HepG2 (cell line): ENCODE data around the gene NUSAP1. TPM values are rescaled to one million over a fixed set of nuclear protein-coding genes. Genes with fewer than 3 reads are reported as not detected.

Experiments used
- ATAC-seq: fragments of 200-7000 bp; cut with Tn5 transposase; 3 replicates; pipeline ENCODE4 v1.9.1; 2020; ENCODE audit warnings: mild to moderate bottlenecking, moderate library complexity
- BruUV-seq: library from RNA; stranded (reverse); fragments of 400-500 nt; replicated peaks from 2 replicates; lab custom pipeline; 2021; lab: Mats Ljungman, UMichigan
- CTCF ChIA-PET: fragments of 300-600 bp; formaldehyde crosslinking; extraction: SDS; loops from one replicate; lab custom pipeline; 2021; ENCODE audit warnings: low total read pairs, inconsistent platforms, low intra/inter-chr PET ratio; lab: Yijun Ruan, JAX
- POLR2A ChIA-PET: fragments of 350-600 bp; sonication (Branson Sonifier 250); formaldehyde crosslinking; loops from one replicate; lab custom pipeline; 2020; ENCODE audit warnings: antibody characterized with exemption, inconsistent platforms; lab: Yijun Ruan, JAX
- DNase-seq: peaks from one replicate; pipeline ENCODE4 v3.0.0-alpha.2; 2015; ENCODE audit warnings: low spot score
- FAIRE-seq: peaks from 3 replicates; lab custom pipeline; 2011; peaks lifted over from hg19 to GRCh38; lab: Jason Lieb, UNC
- H2AFZ ChIP-seq: one replicate; pipeline ENCODE4 v1.6.1; 2011; ENCODE audit warnings: low read length, inconsistent platforms
- H3K27ac ChIP-seq: fragments of 300-600 bp; 3 replicates; pipeline ENCODE4 v1.8.0; 2011; ENCODE audit warnings: mixed run types, mild to moderate bottlenecking, mixed read lengths, low read length, inconsistent platforms; ENCODE audit not compliant: insufficient read depth; ENCODE audit errors: extremely low read length
- H3K27me3 ChIP-seq, 2 experiments: fragments of 200-600 bp in 1 of 2; 2 replicates in 1 of 2; 3 replicates in 1 of 2; pipeline versions ENCODE4 v1.6.0 to v1.8.0; 2011; ENCODE audit warnings: low read length in 2 of 2, mild to moderate bottlenecking in 2 of 2, moderate library complexity in 2 of 2, inconsistent platforms in 1 of 2; ENCODE audit not compliant: insufficient read depth in 2 of 2, control insufficient read depth in 1 of 2
- H3K36me3 ChIP-seq, 2 experiments: fragments of 200-600 bp in 1 of 2; replicated peaks in 1 of 2; 2 replicates in 1 of 2; 3 replicates in 1 of 2; pipeline versions ENCODE4 v1.5.1 to v1.8.0; 2011; ENCODE audit warnings: low read length in 2 of 2, inconsistent platforms in 1 of 2; ENCODE audit not compliant: insufficient read depth in 2 of 2, control insufficient read depth in 1 of 2
- H3K4me1 ChIP-seq: 2 replicates; pipeline ENCODE4 v1.5.1; 2012; ENCODE audit warnings: low read length, inconsistent platforms; ENCODE audit not compliant: insufficient read depth
- H3K4me2 ChIP-seq: 2 replicates; pipeline ENCODE4 v1.6.0; 2011; ENCODE audit warnings: low read depth, low read length, inconsistent platforms
- H3K4me3 ChIP-seq, 3 experiments: fragments of 200-600 bp in 1 of 3; sonication (generic), shearing (Covaris generic) in 1 of 3; replicated peaks in 1 of 3; 2 replicates each; pipeline ENCODE4 v1.5.1; 2011 to 2016; ENCODE audit warnings: low read length in 3 of 3, inconsistent platforms in 2 of 3, low read depth in 2 of 3, mild to moderate bottlenecking in 2 of 3, control low read depth in 1 of 3, mixed read lengths in 1 of 3; ENCODE audit not compliant: insufficient read depth in 1 of 3
- H3K79me2 ChIP-seq: one replicate; pipeline ENCODE4 v1.6.1; 2011; ENCODE audit warnings: low read length, inconsistent platforms; ENCODE audit not compliant: insufficient read depth
- H3K9ac ChIP-seq: 2 replicates; pipeline ENCODE4 v1.6.0; 2011; ENCODE audit warnings: mild to moderate bottlenecking, low read depth, low read length, inconsistent platforms; ENCODE audit not compliant: insufficient read depth
- H3K9me3 ChIP-seq: 2 replicates; pipeline ENCODE4 v1.5.1; 2012; ENCODE audit warnings: mild to moderate bottlenecking, low read length
- H4K20me1 ChIP-seq: 2 replicates; pipeline ENCODE4 v1.6.0; 2011; ENCODE audit warnings: inconsistent platforms, mild to moderate bottlenecking, low read length, moderate library complexity; ENCODE audit not compliant: insufficient read depth
- EHMT2 ChIP-seq: fragments of 200-600 bp; sonication (generic); IDR thresholded peaks from 2 replicates; pipeline ENCODE4 v1.7.0; 2017; ENCODE audit warnings: antibody characterized with exemption, low read depth, low read length, borderline replicate concordance
- ELF3 ChIP-seq: IDR thresholded peaks from 2 replicates; pipeline ENCODE4 v1.6.1; 2016; ENCODE audit warnings: missing genetic modification reagents, missing compliant biosample characterization
- KLF16 ChIP-seq, 2 experiments: sonication (generic) in 1 of 2; formaldehyde crosslinking in 1 of 2; IDR thresholded peaks; 2 replicates each; pipeline versions ENCODE4 v1.6.1 to v1.8.0; 2016 to 2023; ENCODE audit warnings: missing genetic modification reagents in 2 of 2, missing compliant biosample characterization in 1 of 2
- NAIF1 ChIP-seq: sonication (generic); formaldehyde crosslinking; IDR thresholded peaks from 2 replicates; pipeline ENCODE4 v1.5.0; 2020; ENCODE audit warnings: mild to moderate bottlenecking, missing genetic modification reagents, borderline replicate concordance
- PLRG1 ChIP-seq: fragments of 450-650 bp; conservative IDR thresholded peaks from 2 replicates; pipeline ENCODE4 v1.6.1; 2016
- POLR2AphosphoS5 ChIP-seq: IDR thresholded peaks from 2 replicates; pipeline ENCODE4 v1.6.1; 2012; ENCODE audit warnings: low read depth, low read length
- RELA ChIP-seq: sonication (generic); formaldehyde crosslinking; IDR thresholded peaks from 2 replicates; pipeline ENCODE4 v1.4.0; 2020; ENCODE audit warnings: missing genetic modification reagents
- REXO4 ChIP-seq: sonication (generic); formaldehyde crosslinking; IDR thresholded peaks from 2 replicates; pipeline ENCODE4 v1.8.0; 2022; ENCODE audit warnings: missing genetic modification reagents, mild to moderate bottlenecking, borderline replicate concordance
- SRF ChIP-seq: IDR thresholded peaks from 2 replicates; pipeline ENCODE4 v1.6.1; 2011; ENCODE audit warnings: mild to moderate bottlenecking, low read depth, low read length, moderate library complexity
- SRSF4 ChIP-seq: fragments of 200-400 bp; formaldehyde crosslinking; IDR thresholded peaks from one replicate; pipeline ENCODE4 v1.6.1; 2018; ENCODE audit warnings: mild to moderate bottlenecking, low read depth, low read length, moderate library complexity; ENCODE audit not compliant: poor library complexity, severe bottlenecking
- ZBTB38 ChIP-seq: sonication (generic); formaldehyde crosslinking; IDR thresholded peaks from 2 replicates; pipeline ENCODE4 v1.5.1; 2020; ENCODE audit warnings: mild to moderate bottlenecking, missing genetic modification reagents
- ZNF34 ChIP-seq: sonication (generic); formaldehyde crosslinking; IDR thresholded peaks from 2 replicates; pipeline ENCODE4 v1.4.0; 2020; ENCODE audit warnings: mild to moderate bottlenecking, missing genetic modification reagents, borderline replicate concordance
- ZNF605 ChIP-seq: sonication (generic); formaldehyde crosslinking; IDR thresholded peaks from 2 replicates; pipeline ENCODE4 v1.8.0; 2022; ENCODE audit warnings: mild to moderate bottlenecking, missing genetic modification reagents
- ZNF83 ChIP-seq: sonication (generic); formaldehyde crosslinking; IDR thresholded peaks from 2 replicates; pipeline ENCODE4 v1.4.0; 2020; ENCODE audit warnings: missing genetic modification reagents, mild to moderate bottlenecking, borderline replicate concordance
- WGBS: methylation state at CpG from one replicate; pipeline ENCODE4 v1.1.6; 2017; ENCODE audit warnings: low lambda C conversion rate; 5-methylcytosine and 5-hydroxymethylcytosine counted together
- in situ Hi-C: cut with HindIII; loops from 2 replicates; pipeline ENCODE4 v1.10.0; 2017; ENCODE audit warnings: low pct_unique_long_range_greater_than_20kb; ENCODE audit not compliant: extremely low pct_ligation_motif_present
- intact Hi-C: fragments of 100-400 bp; cut with micrococcal nuclease; formaldehyde crosslinking; loops from one replicate; pipeline ENCODE4 v1.10.0; 2022; ENCODE audit not compliant: unreplicated experiment
- polyA plus RNA-seq, 8 experiments: library from polyadenylated mRNA; depleted of rRNA in 3 of 8; stranded (reverse) in 7 of 8; unstranded in 1 of 8; fragments of >200 nt; fragmentation: Illumina TruSeq in 4 of 8; extraction: Trizol in 4 of 8; gene quantifications; 2 replicates each; pipeline versions ENCODE4 v1.2.1 to v1.2.3, GENCODE V29; 2011 to 2016; ENCODE audit warnings: low read depth in 4 of 8, missing spikeins in 1 of 8, mixed read lengths in 1 of 8; ENCODE audit not compliant: insufficient read depth in 1 of 8
- total RNA-seq, 5 experiments: library from RNA; depleted of rRNA; stranded (reverse); fragments of >200 nt; fragmentation: Illumina TruSeq; extraction: Trizol; gene quantifications; 2 replicates each; pipeline ENCODE4 v1.2.3, GENCODE V29; 2016; ENCODE audit warnings: low read depth in 1 of 5
- TF ChIP-seq, protein P1 (sequence below): sonication (generic); formaldehyde crosslinking; IDR thresholded peaks from 2 replicates; pipeline ENCODE4 v1.8.0; 2022; ENCODE audit warnings: mild to moderate bottlenecking, missing genetic modification reagents, borderline replicate concordance

Gene NUSAP1
- total and polyA plus RNA-seq, 2 of the 13 experiments (the other 11 are each of a cell fraction or from before 2014, with no cell fraction given), result 59.5 to 106 TPM

- ATAC-seq (no peak), DNase-seq (no peak), FAIRE-seq (no peak)
- Histone ChIP-seq H3K4me1 (peaks cover 23% of the 10 kb centered on the region), H4K20me1 (no peaks in the 10 kb centered on the region), H3K79me2 (peaks cover 2% of the 10 kb centered on the region), H3K27ac (no peak overlapping the region), H3K4me3 (no peak overlapping the region), H3K27me3 (no peaks in the 10 kb centered on the region), H3K9me3 (no peaks in the 10 kb centered on the region), H2AFZ (no peak overlapping the region), H3K36me3 (no peaks in the 10 kb centered on the region), H3K9ac (no peak overlapping the region), H3K4me2 (no peak overlapping the region)
- in situ Hi-C loops, result no loop called here
- TF ChIP-seq, protein P1, sequence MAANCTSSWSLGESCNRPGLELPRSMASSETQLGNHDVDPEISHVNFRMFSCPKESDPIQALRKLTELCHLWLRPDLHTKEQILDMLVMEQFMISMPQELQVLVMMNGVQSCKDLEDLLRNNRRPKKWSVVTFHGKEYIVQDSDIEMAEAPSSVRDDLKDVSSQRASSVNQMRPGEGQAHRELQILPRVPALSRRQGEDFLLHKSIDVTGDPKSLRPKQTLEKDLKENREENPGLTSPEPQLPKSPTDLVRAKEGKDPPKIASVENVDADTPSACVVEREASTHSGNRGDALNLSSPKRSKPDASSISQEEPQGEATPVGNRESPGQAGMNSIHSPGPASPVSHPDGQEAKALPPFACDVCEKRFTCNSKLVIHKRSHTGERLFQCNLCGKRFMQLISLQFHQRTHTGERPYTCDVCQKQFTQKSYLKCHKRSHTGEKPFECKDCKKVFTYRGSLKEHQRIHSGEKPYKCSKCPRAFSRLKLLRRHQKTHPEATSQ (CRISPR knock-in tag), result no peak
- TF ChIP-seq ZNF605 (CRISPR knock-in tag), result no peak
- TF ChIP-seq SRSF4, result no peak
- POLR2A ChIA-PET, result interaction anchor here (0.7 kb wide), 1 partner anchor 53 kb away, joined by 3 read pairs; no protein-coding TSS in a partner anchor
- CTCF ChIA-PET, result no interaction called here
- intact Hi-C loops, result no loop called here
- WGBS, result 86% methylated on average over 5 of the region's 5 CpGs
- no TSS peak for BruUV-seq
Measured at GRCh38 chr15:41407341-41407740, 74.7 kb downstream of the NUSAP1 start.

DNA sequence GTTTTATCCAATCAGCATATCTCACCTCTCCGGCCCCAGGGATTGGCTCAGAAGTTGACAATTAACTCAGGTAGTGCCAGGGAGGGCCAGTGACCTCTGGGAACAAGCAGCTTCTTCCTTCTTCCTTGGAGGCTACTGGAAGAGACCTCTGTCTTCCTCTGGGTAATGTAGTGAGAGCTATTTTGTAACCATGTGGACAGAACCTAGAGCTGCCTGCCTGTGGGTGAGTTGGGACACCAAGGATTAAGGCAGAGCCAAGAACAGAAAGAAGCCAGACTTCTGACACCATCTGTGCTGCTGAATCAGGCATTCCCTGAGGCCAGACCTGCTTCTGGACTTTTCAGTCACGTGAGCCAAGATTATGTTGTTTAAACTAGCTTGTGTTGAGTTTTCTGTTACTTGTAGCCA, 75.6 kb downstream of the NUSAP1 start:
- FAIRE-seq (no peak), ATAC-seq (no peak), DNase-seq (no peak)
- POLR2A ChIA-PET, result no interaction called here
- WGBS, result 67% methylated on average over 2 of the region's 2 CpGs
- H3K27ac ChIP-seq, result no peak overlapping the region
- H3K79me2 ChIP-seq, result no peaks in the 10 kb centered on the region
- no TSS peak for BruUV-seq
- no peak overlapping the region for H3K4me2 ChIP-seq
- H4K20me1 ChIP-seq, result no peaks in the 10 kb centered on the region
- TF ChIP-seq PLRG1 (no peak), KLF16 (CRISPR knock-in tag; IDR thresholded peaks at IDR 0.05) (no peak), RELA (CRISPR knock-in tag) (no peak), SRF (no peak), EHMT2 (no peak), NAIF1 (CRISPR knock-in tag) (no peak), POLR2AphosphoS5 (no peak), ZNF34 (CRISPR knock-in tag) (no peak), REXO4 (CRISPR knock-in tag) (no peak), ZNF83 (CRISPR knock-in tag) (no peak), ZBTB38 (CRISPR knock-in tag) (no peak), ELF3 (CRISPR knock-in tag) (no peak)
- in situ Hi-C loops (no loop called here), intact Hi-C loops (no loop called here)
- no peaks in the 10 kb centered on the region for H3K36me3 ChIP-seq
- H3K9ac ChIP-seq, result no peak overlapping the region
- CTCF ChIA-PET, result no interaction called here
- no peaks in the 10 kb centered on the region for H3K27me3 ChIP-seq
- H3K4me3 ChIP-seq, result no peak overlapping the region
- H3K9me3 ChIP-seq, result no peaks in the 10 kb centered on the region
- peaks cover 19% of the 10 kb centered on the region for H3K4me1 ChIP-seq
- H2AFZ ChIP-seq, result no peak overlapping the region
